ENCODE data around the gene FOXD2.

DNA sequence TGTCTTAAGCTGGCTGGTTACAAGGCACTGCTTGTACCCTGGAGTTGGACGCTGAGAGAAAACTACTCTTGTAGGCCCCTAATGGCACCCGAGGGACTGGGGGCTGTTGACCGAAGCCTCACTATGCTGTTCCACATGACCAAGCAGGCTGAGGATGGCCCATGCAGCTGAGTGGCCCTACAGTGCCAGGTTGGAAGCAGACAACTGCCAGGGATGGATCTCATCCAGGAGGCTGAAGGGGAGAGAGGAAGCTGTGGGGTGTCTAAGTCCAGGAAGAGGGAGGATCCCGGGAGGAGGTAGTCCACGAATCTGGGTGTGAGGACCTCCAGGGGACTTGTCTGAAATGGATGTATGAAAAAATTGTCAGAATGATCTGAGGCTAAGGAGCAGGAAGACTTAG, 45.8 kb downstream of the FOXD2 start:
- no peak for TF ChIP-seq CTCF (IDR thresholded peaks at IDR 0.05)
- TF ChIP-seq POLR2A (IDR thresholded peaks at IDR 0.05; ENCODE audit: low read depth) = no peak
- TF ChIP-seq EP300 (IDR thresholded peaks at IDR 0.05) = no peak

All from esophagus muscularis mucosa (tissue), 4 donors.